GM19455 (cell line): ENCODE measurements around the gene INVS.
"Not testable (repeated sequence)": the region's sequence is repeated elsewhere in the genome, so short reads cannot be mapped to it uniquely, and the experiment has no call there.

Experiments used
- ATAC-seq: cut with Tn5 transposase; IDR thresholded peaks from one replicate; pipeline ENCODE4 v1.9.1; 2021; ENCODE audit not compliant: unreplicated experiment

The INVS gene

GRCh38 chr9:100236986-100237385, 137.9 kb downstream of the INVS start:
- not testable (repeated sequence) for ATAC-seq

- ATAC-seq: no peak
These were observed 141.5 kb downstream of the INVS start for GRCh38 chr9:100240512-100240911.

- ATAC-seq: no peak
These were observed 168.2 kb downstream of the INVS start for GRCh38 chr9:100267211-100267610.

GRCh38 chr9:100268271-100268670, 169.2 kb downstream of the INVS start:
- ATAC-seq: no peak

- ATAC-seq: no peak
These were observed 170.6 kb downstream of the INVS start for GRCh38 chr9:100269656-100270055.

DNA sequence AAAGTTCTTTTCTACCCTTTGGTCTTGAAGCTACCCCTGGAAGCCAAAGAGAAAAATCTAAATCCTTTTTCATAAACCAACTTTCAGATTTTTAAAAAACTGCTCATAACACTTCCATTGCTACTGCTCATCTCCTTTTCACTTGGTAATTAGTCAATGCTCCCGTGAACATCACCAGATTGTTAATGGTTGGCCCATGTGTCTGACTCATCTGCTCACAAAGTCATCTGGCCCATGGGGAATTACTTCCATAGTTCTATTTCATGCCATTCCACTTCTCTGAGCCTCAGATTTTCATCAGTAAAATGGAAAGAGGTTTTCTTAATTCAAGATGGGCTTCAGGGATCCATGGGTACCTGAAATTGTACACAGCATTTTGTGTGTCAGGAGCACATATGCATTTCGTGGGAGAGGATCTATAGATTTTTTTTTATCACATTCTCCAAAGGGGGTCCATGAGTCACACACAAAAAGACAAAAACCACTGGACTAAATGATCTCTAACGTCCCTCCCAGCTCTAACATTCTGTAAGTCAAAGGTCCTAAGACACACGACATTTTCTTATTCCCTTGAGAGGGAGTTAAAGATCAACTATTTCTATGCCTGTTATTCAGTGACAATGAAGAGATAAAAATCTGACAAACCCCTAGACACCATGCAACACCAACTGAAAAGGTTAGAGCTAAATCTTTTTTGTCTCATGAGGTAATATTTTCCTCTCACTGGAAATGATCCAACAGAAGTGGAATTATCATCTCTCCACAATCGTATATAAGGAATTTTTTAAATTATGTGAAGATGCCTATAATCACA, 178.3 kb downstream of the INVS start:
- no peak for ATAC-seq

- ATAC-seq: no peak
These were observed 182.0 kb downstream of the INVS start for GRCh38 chr9:100281066-100281465.

GRCh38 chr9:100281676-100282387, 182.8 kb downstream of the INVS start:
- ATAC-seq: no peak

GRCh38 chr9:100282388-100282719, 183.3 kb downstream of the INVS start:
- ATAC-seq: no peak

- no peak for ATAC-seq
These were observed 185.2 kb downstream of the INVS start for GRCh38 chr9:100284247-100284646.

- no peak for ATAC-seq
These were observed 186.0 kb downstream of the INVS start for GRCh38 chr9:100285080-100285479.

- no peak for ATAC-seq
These were observed 186.6 kb downstream of the INVS start for GRCh38 chr9:100285601-100286000.

DNA sequence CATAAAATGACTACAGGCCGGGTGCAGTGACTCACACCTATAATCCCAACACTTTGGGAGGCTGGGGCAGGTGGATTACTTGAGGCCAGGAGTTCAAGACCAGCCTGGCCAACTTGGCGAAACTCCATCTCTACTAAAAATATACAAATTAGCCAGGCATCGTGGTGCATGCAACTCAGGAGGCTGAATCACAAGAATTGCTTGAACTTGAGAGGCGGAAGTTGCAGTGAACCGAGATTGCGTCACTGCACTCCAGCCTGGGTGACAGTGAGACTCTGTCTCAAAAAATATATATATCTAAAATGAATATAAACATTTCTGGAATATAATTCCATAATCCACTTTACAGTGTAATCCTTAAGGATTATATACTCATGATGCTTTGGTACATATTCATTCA, 187.2 kb downstream of the INVS start:
- no peak for ATAC-seq

DNA sequence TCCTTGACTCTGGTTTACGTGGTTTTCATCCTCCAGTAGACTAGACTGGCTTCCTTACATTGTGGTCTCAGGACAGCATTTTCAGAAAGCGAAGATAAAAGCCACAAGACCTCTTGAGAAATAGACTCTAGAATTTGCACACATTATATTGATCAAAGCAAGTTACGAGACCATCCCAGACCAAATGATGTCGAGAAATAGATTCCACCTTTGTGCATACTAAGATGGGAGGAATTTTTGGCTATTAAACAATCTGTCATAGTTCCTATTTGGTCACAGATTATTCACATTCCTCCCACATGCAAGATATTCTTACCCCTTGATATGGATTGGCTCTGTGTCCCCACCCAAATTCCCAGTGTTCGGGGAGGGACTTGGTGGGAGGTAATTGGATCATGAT, 188.1 kb downstream of the INVS start:
- no peak for ATAC-seq

- ATAC-seq: no peak
These were observed 191.7 kb downstream of the INVS start for GRCh38 chr9:100290714-100291113.

- no peak for ATAC-seq
These were observed 193.4 kb downstream of the INVS start for GRCh38 chr9:100292414-100292813.

- no peak for ATAC-seq
These were observed 195.3 kb downstream of the INVS start for GRCh38 chr9:100294341-100294740.

DNA sequence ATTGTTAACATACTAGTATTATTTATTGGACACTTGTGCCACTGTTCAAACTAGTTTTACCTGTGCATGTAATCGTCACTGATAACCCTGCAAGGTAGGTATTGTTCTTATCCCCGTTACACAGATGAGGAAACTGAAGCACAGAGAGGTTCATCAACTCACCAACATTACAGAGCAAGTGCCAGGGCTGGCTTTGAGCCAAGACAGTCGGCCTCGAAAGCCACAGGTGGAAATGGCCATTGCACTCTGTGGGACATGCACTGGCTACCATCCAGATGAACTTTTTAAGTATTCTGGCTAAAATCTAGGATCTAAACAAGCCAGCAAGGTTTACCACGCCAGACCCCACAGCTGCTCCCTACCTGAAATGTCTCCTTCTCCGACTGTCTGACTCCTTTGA, 195.8 kb downstream of the INVS start:
- no peak for ATAC-seq

- no peak for ATAC-seq
These were observed 196.2 kb downstream of the INVS start for GRCh38 chr9:100295240-100295639.

DNA sequence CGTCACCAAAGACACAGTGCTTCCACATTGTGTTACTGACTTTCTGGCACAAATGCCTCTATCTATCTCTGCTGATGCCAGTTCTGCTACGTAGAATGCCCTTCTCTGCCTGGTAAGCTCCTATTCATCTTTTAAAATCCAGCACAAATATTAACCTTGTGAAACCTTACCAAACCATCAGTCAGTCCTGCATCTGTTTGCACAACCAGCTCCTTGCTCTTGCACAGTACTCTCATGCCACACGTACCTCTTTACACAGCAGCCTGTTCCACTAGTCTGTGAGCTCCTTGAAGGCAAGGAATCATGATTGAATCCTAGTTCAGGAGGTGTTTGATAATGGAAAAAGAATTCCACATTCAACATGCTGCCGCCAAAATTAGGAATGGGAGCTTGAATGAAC, 197.4 kb downstream of the INVS start:
- ATAC-seq: no peak

GRCh38 chr9:100298378-100298777, 199.3 kb downstream of the INVS start:
- ATAC-seq: no peak

DNA sequence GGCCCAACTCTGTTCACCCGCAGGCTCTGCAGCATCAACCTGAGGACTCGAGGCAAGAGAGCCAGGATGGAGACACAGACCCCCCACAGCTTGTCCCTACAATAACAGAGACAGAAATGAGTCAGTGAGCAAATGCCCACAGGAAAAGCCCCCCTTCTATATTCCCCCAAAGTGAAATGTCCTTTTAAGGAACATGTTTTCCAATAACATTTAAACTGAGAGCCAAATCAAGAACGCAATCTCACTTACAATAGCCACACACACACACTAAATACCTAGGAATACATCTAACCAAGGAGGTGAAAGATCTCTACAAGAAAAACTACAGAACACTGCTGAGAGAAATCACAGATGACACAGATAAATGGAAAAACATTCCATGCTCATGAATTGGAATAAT, 204.7 kb downstream of the INVS start:
- ATAC-seq: no peak

GRCh38 chr9:100306283-100306682, 207.2 kb downstream of the INVS start:
- no peak for ATAC-seq
